DND-41 (cell line): ENCODE results near the gene MYO3A.
"Not testable (repeated sequence)": the region's sequence is repeated elsewhere in the genome, so short reads cannot be mapped to it uniquely, and the experiment has no call there.

ENCODE experiments used
- ATAC-seq: fragments of 200-7000 bp; cut with Tn5 transposase; 3 replicates; pipeline ENCODE4 v1.9.1; 2021; ENCODE audit warnings: low read depth; ENCODE audit not compliant: insufficient read depth
- DNase-seq: peaks from one replicate; pipeline ENCODE4 v3.0.0-alpha.2; 2020
- H2AFZ ChIP-seq: 2 replicates; pipeline ENCODE4 v1.6.0; 2012; ENCODE audit warnings: low read depth, low read length
- H3K27ac ChIP-seq: 2 replicates; pipeline ENCODE4 v1.5.1; 2012; ENCODE audit warnings: low read length, inconsistent platforms
- H3K27me3 ChIP-seq: fragments of 200-600 bp; sonication (generic); 2 replicates; pipeline ENCODE4 v1.6.0; 2012; ENCODE audit warnings: low read length, mild to moderate bottlenecking, inconsistent platforms; ENCODE audit not compliant: insufficient read depth, poor library complexity
- H3K36me3 ChIP-seq: 2 replicates; pipeline ENCODE4 v1.5.1; 2012; ENCODE audit warnings: low read length, inconsistent platforms; ENCODE audit not compliant: insufficient read depth
- H3K4me1 ChIP-seq: 2 replicates; pipeline ENCODE4 v1.5.1; 2012; ENCODE audit warnings: mild to moderate bottlenecking, low read length; ENCODE audit not compliant: insufficient read depth
- H3K4me2 ChIP-seq: 2 replicates; pipeline ENCODE4 v1.6.0; 2012; ENCODE audit warnings: mild to moderate bottlenecking, moderate library complexity, low read length, inconsistent platforms; ENCODE audit not compliant: insufficient read depth
- H3K4me3 ChIP-seq, 2 experiments: fragments of 200-600 bp in 1 of 2; shearing (Covaris generic) in 1 of 2; 2 replicates each; pipeline ENCODE4 v1.5.1; 2012 to 2016; ENCODE audit warnings: inconsistent platforms in 2 of 2, low read length in 2 of 2, mild to moderate bottlenecking in 2 of 2, low read depth in 1 of 2, moderate library complexity in 1 of 2
- H3K79me2 ChIP-seq: 2 replicates; pipeline ENCODE4 v1.6.0; 2012; ENCODE audit warnings: low read length, inconsistent platforms; ENCODE audit not compliant: insufficient read depth
- H3K9ac ChIP-seq: 2 replicates; pipeline ENCODE4 v1.6.0; 2012; ENCODE audit warnings: low read depth, mild to moderate bottlenecking, inconsistent platforms, low read length, moderate library complexity
- H3K9me3 ChIP-seq: 2 replicates; pipeline ENCODE4 v1.5.1; 2012; ENCODE audit warnings: low read length, moderate library complexity, mild to moderate bottlenecking, inconsistent platforms; ENCODE audit not compliant: insufficient read depth, severe bottlenecking
- H4K20me1 ChIP-seq: 2 replicates; pipeline ENCODE4 v1.6.0; 2012; ENCODE audit warnings: low read length; ENCODE audit not compliant: insufficient read depth
- CTCF ChIP-seq: IDR thresholded peaks from 2 replicates; pipeline ENCODE4 v1.5.1; 2012; ENCODE audit warnings: borderline replicate concordance, low read length, moderate library complexity, mild to moderate bottlenecking; ENCODE audit not compliant: poor library complexity, severe bottlenecking; ENCODE audit errors: extremely low read depth
- EZH2 ChIP-seq: IDR thresholded peaks from 3 replicates; pipeline ENCODE4 v1.6.1; 2012; ENCODE audit warnings: borderline replicate concordance, low read depth, mild to moderate bottlenecking, moderate library complexity, low read length, inconsistent platforms; ENCODE audit not compliant: severe bottlenecking

The MYO3A gene

GRCh38 chr10:26067680-26068079, 133.7 kb downstream of the MYO3A start:
- no peak for DNase-seq
- Histone ChIP-seq H3K79me2 (no peaks in the 10 kb centered on the region), H3K4me1 (no peaks in the 10 kb centered on the region), H3K9me3 (no peaks in the 10 kb centered on the region), H3K4me3 (no peak overlapping the region), H2AFZ (no peak overlapping the region), H3K4me2 (no peak overlapping the region), H3K27me3 (no peaks in the 10 kb centered on the region), H4K20me1 (no peaks in the 10 kb centered on the region), H3K27ac (no peak overlapping the region), H3K36me3 (no peaks in the 10 kb centered on the region), H3K9ac (no peak overlapping the region)
- TF ChIP-seq EZH2 (no peak), CTCF (no peak)
- no peak for ATAC-seq

GRCh38 chr10:26080971-26081370, 146.9 kb downstream of the MYO3A start:
- H3K79me2 ChIP-seq, H4K20me1 ChIP-seq, ATAC-seq, H3K4me2 ChIP-seq, H3K4me3 ChIP-seq, H3K9me3 ChIP-seq, H3K27ac ChIP-seq, H2AFZ ChIP-seq, DNase-seq, H3K27me3 ChIP-seq, H3K36me3 ChIP-seq, H3K9ac ChIP-seq, H3K4me1 ChIP-seq: not testable (repeated sequence)

DNA sequence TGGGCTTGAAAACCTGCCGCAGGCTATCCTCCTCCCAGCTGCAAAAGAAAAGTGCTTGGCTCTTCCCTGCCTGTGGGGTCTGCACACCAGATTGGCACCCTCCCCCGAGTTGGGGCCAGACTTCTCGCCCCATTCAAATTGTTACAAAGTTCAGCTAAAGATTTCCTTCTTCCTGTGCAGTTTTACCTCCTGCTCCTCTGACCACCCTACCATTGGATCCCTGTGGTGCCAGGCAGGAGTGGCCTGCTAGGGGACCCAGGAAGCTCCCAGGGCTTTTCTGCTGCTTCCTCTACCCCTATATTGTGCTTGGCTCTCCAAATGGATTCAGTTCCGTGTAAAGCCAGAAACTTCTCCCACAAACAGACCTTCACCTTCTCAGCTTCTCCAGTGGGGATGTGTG, 147.4 kb downstream of the MYO3A start:
- H3K79me2 ChIP-seq = no peaks in the 10 kb centered on the region
- H3K9me3 ChIP-seq = no peaks in the 10 kb centered on the region
- no peaks in the 10 kb centered on the region for H4K20me1 ChIP-seq
- TF ChIP-seq EZH2 = no peak
- no peak for TF ChIP-seq CTCF
- no peak overlapping the region for H3K27ac ChIP-seq
- H3K9ac ChIP-seq = no peak overlapping the region
- H3K36me3 ChIP-seq = no peaks in the 10 kb centered on the region
- H3K4me2 ChIP-seq = no peak overlapping the region
- ATAC-seq (no peak), DNase-seq (no peak)
- H3K27me3 ChIP-seq = peaks cover 5% of the 10 kb centered on the region
- no peak overlapping the region for H3K4me3 ChIP-seq
- H2AFZ ChIP-seq = no peak overlapping the region
- H3K4me1 ChIP-seq = no peaks in the 10 kb centered on the region

DNA sequence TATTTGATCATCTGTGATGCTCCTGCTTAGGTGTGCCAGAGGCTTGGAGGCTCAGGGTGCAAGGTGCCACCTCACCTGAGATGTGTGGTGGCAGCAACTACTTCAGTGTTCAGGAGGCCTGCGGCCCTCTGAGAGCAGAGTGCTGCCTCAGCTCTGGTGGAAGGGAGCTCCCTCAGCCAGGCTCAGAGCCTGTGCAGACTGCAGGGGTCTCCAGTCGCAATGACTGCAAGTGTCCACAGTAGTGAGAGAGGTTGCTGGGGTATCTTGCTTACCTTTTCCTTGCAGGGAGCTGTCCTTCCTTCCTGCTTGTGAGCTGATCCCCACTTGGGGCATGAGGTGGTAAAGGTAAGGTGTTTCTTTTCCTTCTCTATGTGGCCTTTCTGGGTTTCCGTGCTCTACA, 151.5 kb downstream of the MYO3A start:
- no peak overlapping the region for H3K4me2 ChIP-seq
- DNase-seq = no peak
- no peak for ATAC-seq
- H3K4me1 ChIP-seq = no peaks in the 10 kb centered on the region
- peaks cover 5% of the 10 kb centered on the region for H3K27me3 ChIP-seq
- no peaks in the 10 kb centered on the region for H4K20me1 ChIP-seq
- no peak overlapping the region for H3K27ac ChIP-seq
- no peak for TF ChIP-seq EZH2
- TF ChIP-seq CTCF = no peak
- H3K9me3 ChIP-seq = no peaks in the 10 kb centered on the region
- H3K9ac ChIP-seq = no peak overlapping the region
- no peak overlapping the region for H2AFZ ChIP-seq
- no peaks in the 10 kb centered on the region for H3K79me2 ChIP-seq
- no peaks in the 10 kb centered on the region for H3K36me3 ChIP-seq
- no peak overlapping the region for H3K4me3 ChIP-seq
